Measurements from ENCODE around the gene TPST1. TPM values are rescaled to one million over a fixed set of nuclear protein-coding genes. Genes with fewer than 3 reads are reported as not detected.

Gene TPST1
- total RNA-seq, 1 experiment from 2014 or later, result 15.0 TPM

DNA sequence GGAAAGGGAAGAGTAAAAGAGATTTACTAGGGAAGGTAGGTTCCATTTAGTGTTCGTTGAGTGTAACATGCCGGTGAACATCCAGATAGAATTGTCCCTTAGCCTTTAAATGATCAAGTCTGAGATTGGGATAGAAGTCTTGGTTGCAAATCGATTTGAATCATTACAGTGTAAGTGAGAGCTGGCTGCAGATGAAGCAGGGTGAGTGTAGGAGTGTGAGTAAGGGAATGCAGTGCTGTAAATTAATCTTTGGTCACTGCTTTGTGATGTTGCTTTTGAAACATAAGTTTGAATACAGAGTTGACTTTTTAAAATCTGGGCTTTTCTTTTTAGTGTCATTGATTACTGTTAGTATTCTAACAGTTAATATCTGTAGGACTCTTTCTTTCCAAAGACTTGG, 16.3 kb downstream of the TPST1 start:
- ATAC-seq, result no peak

More for the DNA sequence above, 16.3 kb downstream of the TPST1 start:
- Mint-ChIP-seq H3K27me3 (ENCODE audit: low read depth) (no peaks in the 10 kb centered on the region), H3K9me3 (no peaks in the 10 kb centered on the region), H3K4me3 (no peak overlapping the region), H3K4me1 (no peaks in the 10 kb centered on the region), H3K36me3 (no peaks in the 10 kb centered on the region), H3K27ac (no peak overlapping the region)
- ChIA-PET CTCF (no interaction called here), POLR2A (interaction anchor here (0.7 kb wide), 1 partner anchor 17 kb away, joined by 3 read pairs; no protein-coding TSS in a partner anchor)
- TF ChIP-seq ZNF219 (CRISPR knock-in tag; IDR thresholded peaks at IDR 0.05; ENCODE audit: borderline replicate concordance) (no peak), ZMAT4 (CRISPR knock-in tag; IDR thresholded peaks at IDR 0.05) (no peak), USF2 (CRISPR knock-in tag; IDR thresholded peaks at IDR 0.05) (no peak), ZNF317 (CRISPR knock-in tag; IDR thresholded peaks at IDR 0.05; ENCODE audit: borderline replicate concordance, low read depth) (no peak), ZNF121 (CRISPR knock-in tag; IDR thresholded peaks at IDR 0.05) (no peak), FOXJ3 (CRISPR knock-in tag; IDR thresholded peaks at IDR 0.05; ENCODE audit: borderline replicate concordance) (no peak), SP1 (CRISPR knock-in tag; conservative IDR thresholded peaks at IDR 0.05) (no peak), ZNF423 (CRISPR knock-in tag; IDR thresholded peaks at IDR 0.05) (no peak), ZNF532 (CRISPR knock-in tag; IDR thresholded peaks at IDR 0.05; ENCODE audit: borderline replicate concordance) (no peak)
- TF ChIP-seq, protein P1, sequence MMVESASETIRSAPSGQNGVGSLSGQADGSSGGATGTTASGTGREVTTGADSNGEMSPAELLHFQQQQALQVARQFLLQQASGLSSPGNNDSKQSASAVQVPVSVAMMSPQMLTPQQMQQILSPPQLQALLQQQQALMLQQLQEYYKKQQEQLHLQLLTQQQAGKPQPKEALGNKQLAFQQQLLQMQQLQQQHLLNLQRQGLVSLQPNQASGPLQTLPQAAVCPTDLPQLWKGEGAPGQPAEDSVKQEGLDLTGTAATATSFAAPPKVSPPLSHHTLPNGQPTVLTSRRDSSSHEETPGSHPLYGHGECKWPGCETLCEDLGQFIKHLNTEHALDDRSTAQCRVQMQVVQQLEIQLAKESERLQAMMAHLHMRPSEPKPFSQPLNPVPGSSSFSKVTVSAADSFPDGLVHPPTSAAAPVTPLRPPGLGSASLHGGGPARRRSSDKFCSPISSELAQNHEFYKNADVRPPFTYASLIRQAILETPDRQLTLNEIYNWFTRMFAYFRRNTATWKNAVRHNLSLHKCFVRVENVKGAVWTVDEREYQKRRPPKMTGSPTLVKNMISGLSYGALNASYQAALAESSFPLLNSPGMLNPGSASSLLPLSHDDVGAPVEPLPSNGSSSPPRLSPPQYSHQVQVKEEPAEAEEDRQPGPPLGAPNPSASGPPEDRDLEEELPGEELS (CRISPR knock-in tag; IDR thresholded peaks at IDR 0.05), result no peak
- TF ChIP-seq, protein P2, sequence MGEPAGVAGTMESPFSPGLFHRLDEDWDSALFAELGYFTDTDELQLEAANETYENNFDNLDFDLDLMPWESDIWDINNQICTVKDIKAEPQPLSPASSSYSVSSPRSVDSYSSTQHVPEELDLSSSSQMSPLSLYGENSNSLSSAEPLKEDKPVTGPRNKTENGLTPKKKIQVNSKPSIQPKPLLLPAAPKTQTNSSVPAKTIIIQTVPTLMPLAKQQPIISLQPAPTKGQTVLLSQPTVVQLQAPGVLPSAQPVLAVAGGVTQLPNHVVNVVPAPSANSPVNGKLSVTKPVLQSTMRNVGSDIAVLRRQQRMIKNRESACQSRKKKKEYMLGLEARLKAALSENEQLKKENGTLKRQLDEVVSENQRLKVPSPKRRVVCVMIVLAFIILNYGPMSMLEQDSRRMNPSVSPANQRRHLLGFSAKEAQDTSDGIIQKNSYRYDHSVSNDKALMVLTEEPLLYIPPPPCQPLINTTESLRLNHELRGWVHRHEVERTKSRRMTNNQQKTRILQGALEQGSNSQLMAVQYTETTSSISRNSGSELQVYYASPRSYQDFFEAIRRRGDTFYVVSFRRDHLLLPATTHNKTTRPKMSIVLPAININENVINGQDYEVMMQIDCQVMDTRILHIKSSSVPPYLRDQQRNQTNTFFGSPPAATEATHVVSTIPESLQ (CRISPR knock-in tag; IDR thresholded peaks at IDR 0.05), result no peak
- no peak for DNase-seq (ENCODE audit: low spot score)
